Measurements from ENCODE around the gene ADD3.
"Not testable (repeated sequence)": the region's sequence is repeated elsewhere in the genome, so short reads cannot be mapped to it uniquely, and the experiment has no call there.

ADD3 gene

DNA sequence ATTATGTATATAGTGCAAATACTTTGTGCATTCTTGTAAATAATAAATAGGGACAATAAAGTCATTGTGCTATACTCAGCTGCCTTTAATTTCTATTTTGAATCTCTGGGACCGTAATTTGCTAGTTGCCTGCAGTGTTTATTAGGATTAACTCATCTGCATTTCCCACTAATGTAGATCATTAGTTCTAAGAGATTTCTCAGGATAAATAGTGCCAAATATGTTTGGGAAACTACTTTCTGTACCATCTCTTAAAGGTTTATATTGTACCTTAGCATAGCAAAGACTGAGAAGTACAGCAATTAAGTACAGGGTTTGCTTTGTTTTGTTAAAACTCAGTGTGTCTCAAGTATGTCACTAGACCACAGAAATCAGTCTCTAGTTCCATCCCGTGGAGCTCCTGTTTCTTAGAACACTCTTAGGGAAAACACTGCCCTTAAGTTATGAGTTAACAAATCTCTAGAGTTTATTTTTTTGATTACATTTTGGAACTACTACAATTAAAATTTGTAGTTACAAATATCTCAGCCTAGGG is 26.0 kb downstream of the ADD3 start:
- DNase-seq (ENCODE audit: low spot score) = no peak

DNA sequence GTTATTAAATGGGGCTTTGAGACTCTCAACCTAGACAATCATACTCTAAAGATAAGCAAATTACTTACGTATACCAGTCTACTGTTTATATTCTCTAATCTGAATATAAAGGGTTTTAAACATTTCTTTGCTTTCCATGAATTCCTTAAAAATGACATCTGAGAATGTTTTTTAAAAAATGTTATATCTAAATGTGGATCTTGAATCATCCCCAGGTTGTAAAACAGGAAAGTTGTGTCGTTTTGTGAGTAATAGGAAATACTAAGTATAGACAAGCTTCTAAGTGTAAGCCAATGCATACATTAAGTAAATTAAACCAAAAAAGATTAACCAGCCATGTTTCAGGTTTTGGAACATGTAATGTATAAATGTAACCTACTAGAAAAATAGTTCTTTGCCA is 26.8 kb downstream of the ADD3 start:
- DNase-seq (ENCODE audit: low spot score) = no peak

DNA sequence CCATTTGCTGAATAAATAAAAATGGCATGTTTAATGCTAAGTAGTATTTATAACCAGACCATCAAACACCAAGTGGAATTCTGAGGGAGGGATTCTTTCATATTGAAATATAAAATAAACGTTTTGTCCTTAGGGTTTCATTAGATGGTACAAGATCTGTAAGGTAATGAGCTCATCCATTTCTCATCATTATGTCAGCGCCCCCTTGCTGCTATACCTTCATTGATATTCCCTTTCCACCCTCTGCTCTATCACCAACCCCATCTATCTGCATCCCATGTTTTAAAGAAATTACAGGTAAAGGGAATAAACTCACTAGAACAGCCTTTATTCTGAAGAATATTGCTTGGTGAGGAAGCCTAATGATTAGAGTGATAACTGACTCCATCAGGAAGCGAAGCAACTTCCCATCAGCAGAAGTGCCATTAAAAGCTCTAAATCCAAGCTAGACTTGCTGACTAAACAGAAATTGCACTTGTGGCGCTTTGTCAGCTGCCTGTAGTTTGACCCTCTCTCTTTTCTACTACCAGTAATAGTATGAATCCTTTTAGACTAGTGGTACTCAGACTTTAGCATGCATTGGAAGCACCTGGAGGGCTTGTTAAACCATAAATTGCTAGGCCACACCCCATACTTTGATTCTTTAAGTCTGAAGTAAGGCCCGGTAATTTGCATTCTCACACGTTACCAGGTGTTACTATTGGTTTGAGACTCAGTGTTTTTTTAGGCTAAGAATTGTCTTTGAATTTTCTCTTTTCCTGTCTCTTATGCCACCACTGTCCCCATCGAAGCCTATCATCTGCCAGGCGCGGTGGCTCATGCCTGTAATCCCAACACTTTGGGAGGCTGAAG is 27.5 kb downstream of the ADD3 start:
- DNase-seq (ENCODE audit: low spot score) = no peak

DNA sequence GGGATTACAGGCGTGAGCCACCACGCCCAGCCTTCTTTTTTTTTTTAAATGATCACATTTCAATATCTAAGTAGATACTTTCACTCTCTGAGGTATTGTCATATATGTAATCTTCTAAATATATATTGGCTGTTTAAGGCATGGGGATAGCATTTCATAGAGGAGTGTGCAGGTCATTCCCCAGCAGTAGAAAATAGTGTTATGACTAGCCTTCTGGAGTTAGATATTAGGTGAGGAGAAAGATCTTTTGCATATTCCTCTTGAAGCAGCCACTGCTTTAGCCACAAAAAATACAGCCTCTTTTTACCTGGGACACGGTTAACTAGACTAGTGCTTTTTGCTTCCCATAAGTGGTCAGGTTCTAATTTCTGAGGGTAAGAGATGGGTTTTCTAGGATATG is 28.9 kb downstream of the ADD3 start:
- DNase-seq (ENCODE audit: low spot score) = no peak

DNA sequence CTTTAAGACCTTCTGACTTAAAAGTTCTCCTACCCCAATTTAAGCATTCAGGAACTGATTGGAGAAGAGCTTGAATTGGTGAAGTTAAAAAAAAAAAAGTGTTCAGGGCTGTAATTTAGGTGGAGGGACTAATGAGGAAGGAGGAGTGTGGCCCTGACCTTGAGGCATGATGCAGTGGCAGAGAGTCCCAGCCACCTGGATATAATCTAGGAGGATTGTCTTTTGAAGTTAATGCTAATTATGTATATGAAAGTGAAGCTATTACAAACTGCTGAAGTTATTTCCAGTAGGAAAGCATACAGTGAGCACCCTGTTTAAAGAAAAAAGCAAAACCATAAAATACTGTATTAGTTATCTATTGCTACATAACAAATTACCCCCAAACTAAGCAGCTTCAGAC is 31.5 kb downstream of the ADD3 start:
- no peak for DNase-seq (ENCODE audit: low spot score)

DNA sequence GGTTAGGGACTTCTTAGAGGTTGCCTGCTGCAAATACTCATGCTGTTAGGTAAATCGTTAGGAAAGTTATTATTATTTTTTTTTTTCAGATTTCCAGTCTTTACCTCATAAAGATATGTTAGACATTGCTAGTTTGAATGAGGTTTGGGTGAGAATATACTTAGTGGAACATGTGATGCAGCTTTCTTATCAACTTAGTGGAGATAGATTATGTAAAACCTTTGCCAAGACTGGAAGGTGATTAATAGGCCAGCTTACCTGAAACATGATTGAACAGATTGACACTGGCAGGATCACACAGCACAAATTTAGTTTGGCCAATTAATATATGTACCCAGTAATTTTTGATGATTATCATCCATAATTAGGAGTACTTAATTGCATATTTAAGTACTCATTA is 32.3 kb downstream of the ADD3 start:
- DNase-seq (ENCODE audit: low spot score) = no peak

DNA sequence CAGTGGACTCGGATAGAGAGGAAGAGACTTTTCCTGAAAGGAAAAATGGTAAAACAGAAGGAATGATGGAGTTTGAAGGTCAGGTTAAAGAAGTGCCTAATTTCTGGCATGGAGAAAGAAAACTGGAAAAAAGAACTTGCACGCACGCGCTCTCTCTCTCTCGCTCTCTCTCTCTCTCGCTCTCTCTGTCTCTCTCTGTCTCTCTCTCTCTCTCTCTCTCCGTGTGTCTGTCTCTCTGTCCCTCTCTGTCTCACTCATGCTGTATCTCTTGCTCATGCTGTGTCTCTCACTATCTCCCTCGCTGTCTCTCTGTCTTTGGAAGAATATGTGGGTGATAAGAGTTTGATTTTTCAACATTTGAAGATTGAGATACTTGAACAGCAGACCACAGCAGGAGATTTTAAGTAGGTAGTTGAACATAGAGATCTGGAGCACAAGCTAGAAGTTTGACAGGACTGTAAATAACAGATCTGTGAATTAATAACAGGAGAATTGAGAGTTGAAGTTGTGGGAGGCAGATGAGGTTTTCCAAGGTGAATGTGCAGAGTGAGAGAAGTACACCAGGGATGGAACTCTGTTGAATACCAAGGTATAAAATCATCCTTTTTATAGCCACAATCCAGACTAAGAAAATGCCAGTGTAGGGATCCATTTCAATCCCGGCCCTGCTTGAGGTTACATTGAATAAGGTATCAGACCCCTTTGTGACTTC is 33.1 kb downstream of the ADD3 start:
- DNase-seq (ENCODE audit: low spot score) = no peak

DNA sequence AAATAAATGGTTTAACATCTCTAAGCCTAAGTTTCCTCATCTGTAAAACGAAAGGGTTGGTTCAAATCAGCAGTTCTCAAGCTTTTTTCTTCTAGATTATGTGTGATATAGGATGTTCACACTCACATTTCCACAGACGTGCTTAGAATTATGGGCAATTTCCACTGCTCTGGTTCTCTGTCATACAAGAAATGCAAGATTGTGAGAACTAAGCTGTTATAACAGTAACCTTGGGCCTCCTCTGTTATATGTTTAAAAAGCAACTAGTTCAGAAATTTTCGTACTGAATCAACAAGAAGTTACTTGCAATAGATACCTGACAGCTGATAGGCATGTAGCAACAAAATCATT is 33.7 kb downstream of the ADD3 start:
- DNase-seq (ENCODE audit: low spot score) = no peak

DNA sequence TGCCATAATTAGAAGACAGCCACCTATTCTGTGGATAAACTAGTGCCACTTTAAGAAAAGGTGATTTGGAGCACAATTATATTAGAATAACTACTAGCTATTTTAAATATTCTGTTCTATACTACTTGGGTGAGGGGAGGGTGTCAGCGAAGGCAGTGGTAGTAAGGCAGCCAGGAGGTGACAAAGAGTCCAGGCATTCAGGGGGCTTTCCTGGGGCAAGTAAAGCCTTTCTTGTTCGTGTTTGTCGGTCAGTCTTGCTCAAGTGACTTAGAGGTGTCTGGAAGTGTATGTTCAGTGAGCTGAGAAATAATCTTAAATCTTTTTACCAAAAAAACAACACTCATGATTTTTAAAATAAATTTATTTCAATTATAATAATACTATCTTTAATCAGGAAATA is 34.4 kb downstream of the ADD3 start:
- DNase-seq (ENCODE audit: low spot score) = no peak

DNA sequence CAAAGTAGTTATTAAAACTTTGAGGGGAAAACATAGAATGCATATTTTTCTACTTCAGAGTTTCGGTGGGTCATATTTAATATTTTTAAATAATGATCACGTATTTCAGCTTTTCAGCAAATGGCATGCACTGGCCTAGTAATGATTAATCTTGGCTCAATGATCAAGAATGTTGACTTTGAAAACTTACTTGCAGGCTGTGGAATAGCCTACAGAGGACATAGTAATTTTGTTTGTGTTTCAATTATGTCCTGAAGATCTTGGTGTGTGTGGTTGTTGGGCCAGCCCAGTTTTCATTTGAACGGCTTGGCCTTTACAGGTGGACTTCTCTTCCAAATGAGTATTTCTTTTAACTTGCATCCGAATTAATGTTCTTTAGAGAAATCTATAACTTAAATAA is 35.1 kb downstream of the ADD3 start:
- no peak for DNase-seq (ENCODE audit: low spot score)

DNA sequence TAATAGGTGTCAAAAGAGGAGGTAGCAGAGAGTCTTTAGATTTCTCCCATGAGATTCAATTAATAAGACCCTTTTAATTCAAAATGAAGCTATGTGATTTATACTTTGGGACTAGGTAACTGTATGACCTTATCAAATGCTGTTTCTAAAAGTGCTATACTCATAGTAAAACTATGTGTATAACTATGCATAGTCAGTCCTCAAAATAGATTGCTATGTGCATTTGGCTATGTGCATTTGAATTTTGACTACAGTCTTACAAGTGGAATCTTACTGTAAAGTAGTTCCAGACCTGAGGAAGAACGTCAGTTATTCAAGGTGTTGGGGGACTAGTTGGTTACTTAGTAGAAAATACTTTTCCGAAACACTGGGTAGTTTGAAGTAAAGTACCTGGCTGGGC is 36.9 kb downstream of the ADD3 start:
- DNase-seq (ENCODE audit: low spot score) = no peak

DNA sequence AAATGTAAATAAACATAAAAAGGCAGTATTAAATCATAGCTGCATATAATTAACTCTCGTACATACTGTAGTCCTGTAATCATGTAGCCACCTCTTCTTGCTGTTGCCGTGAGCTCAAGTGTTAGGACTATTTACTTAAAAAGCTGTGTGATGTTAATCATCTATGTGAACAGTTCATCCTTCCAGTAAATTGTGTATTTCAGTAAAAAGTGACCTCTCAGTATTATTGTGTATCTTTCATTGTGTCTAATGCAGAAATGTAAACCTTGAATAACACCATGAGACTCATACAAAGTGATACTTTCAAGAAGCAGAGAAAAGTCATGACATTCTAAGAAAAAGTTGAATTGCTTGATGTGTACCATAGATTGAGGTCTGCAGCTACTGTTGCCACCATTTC is 38.0 kb downstream of the ADD3 start:
- no peak for DNase-seq (ENCODE audit: low spot score)

DNA sequence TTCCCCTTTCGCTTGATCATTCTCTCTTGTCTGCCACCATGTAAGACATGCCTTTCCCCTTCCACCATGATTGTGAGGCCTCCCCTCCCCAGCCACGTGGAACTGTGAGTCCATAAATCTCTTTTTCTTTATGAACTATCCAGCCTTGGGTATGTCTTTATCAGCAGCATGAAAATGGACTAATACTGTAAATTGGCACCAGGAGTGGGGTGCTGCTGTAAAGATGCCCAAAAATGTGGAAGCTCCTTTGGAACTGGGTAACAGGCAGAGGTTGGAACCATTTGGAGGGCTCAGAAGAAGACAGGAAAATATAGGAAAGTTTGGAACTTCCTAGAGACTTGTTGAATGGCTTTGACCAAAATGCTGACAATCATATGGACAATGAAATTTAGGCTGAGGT is 40.4 kb downstream of the ADD3 start:
- DNase-seq (ENCODE audit: low spot score) = not testable (repeated sequence)

DNA sequence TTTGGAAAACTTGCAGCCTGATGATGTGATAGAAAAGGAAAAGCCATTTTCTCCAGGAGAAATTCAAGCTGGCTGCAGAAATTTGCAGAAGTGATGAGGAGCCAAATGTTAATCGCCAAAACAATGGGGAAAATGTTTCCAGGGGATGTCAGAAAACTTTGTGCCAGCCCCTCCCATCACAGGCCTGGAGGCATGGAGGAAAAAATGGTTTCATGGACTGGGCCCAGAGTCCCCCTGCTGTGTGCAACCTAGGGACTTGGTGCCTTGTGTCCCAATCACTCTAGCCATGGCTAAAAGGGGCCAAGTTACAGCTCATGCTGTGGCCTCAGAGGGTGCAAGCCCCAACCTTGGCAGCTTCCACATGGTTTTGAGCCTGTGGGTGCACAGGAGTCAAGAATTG is 41.0 kb downstream of the ADD3 start:
- DNase-seq (ENCODE audit: low spot score) = no peak

DNA sequence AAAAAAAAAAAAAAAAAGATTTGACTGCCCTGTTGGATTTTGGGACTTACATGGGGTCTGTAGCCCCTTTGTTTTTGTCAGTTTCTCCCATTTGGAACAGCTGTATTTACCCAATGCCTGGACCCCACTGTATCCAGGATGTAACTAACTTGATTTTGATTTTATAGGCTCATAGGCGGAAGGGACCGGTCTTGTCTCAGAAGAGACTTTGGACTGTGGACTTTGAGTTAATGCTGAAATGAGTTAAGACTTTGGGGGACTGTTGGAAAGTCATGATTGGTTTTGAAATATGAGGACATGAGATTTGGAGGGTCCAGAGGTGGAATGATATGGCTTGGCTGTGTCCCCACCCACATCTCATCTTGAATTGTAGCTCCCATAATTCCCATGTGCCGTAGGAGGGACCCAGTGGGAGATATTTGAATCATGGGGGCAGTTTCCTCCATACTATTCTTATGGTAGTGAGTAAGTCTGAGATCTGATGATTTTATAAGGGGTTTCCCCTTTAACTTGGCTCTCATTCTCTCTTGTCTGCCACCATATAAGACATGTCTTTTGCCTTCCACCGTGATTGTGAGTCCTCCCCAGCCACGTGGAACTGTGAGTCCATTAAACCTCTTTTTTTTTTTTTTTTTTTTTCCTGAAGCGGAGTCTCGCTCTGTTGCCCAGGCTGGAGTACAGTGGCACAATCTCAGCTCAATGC is 42.3 kb downstream of the ADD3 start:
- not testable (repeated sequence) for DNase-seq (ENCODE audit: low spot score)

DNA sequence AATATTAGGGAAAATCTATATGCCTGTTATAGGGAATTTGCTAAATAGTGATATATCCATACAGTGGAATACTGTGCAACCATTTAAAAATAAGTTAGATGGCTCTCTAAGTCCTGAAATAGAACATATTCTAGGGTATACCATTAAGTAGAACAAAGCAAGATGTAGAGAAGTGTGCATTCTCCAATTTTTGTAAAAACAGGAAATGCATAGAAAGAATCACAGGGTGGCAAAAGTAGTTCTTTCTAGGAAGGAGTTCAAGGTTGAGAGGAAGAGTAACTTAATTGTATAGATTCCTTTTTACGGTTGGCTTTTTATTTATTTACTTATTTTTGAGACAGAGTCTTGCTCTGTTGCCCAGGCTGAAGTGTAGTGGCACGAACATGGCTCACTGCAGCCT is 43.7 kb downstream of the ADD3 start:
- DNase-seq (ENCODE audit: low spot score) = no peak

DNA sequence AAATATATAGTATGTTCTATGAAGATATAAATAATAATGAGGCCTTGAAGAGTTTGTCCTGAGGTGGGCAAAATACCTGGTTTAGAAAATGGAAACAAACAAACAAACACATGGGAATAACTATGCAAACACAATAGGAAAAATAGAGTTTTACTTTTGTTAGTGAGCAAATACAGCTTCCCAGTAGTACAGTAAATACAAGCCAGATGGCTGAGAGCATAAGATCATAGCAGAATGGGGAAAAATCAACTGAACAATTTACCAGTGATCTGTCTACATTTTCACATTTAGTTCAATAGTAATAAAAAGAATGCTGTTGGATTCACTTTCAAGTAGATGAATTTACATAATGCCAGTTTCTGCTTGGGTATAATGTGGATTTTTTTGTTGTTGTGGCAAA is 45.1 kb downstream of the ADD3 start:
- no peak for DNase-seq (ENCODE audit: low spot score)

DNA sequence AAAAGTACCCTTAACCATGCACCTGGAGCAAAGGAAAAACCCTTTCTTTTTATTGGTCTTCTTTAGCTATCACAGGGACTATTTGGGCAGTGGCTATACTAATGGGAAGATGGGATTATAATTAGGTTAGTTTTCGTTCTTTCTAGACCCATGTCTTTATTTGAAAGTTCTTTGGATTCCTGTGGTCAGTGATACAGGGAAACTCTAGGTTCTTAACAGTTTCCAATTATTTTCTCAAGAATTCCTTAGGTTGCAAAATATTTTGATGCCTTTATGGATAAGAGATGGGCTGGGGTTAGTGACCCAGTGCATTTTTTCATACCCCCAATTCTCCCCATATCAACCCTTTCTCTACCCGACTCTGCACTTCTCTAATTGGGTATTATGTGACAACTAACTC is 49.0 kb downstream of the ADD3 start:
- no peak for DNase-seq (ENCODE audit: low spot score)

DNA sequence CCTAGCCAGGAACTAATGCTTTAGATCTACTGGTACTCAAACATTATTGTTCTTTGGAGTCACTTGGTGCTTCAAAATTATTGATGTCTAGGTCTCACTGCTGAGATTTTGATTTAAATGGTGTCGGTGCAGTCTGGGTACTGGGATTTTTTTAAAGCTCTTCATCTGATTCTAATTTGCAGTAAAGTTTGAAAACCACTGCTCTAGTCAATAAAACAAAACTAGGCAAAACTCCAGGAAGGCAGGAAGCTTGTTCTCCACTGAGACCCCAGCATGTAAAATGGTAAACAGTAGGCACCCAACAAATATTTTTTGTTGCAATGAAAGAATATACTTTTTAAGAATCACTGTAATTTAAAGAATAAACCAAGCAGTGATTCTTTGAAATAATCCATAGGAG is 49.7 kb downstream of the ADD3 start:
- DNase-seq (ENCODE audit: low spot score) = no peak

DNA sequence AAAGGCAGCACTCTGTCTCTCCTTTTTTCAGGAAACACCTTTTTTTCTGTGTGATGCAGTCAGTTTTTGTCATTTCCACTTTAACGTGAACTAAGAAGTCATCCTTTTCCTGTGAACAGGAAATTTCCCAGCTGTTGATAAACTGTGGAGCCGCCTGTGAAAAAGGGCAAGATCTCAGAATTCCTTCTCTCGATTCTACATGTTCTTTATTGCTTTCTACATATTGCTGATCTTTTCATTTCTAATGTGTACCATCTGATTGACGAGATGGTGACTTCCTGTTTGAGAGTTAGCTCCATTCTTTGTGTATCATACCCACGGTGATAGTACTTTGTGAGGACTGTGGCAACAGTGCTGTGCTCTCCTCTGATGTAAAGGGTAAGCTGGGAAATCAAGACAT is 50.4 kb downstream of the ADD3 start:
- DNase-seq (ENCODE audit: low spot score) = no peak

DNA sequence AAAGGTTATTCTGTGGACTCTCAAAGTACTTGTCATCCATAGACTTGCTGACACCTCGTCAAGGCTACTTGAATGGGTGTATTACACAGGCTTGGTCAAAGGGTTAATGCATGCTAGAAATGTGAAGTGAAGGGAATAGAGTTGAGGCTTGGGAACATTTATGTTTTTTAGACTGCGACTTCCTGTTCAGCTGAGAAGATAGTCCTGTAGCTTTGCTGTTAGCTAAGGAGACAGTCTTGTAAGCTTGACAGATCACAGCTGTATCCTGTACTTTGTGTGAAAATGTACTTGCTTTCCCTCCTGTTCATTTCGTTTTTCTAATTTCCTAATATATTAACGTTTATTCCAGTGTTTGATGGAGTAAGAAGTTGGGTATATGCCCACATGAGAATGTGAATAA is 52.1 kb downstream of the ADD3 start:
- DNase-seq (ENCODE audit: low spot score) = no peak

DNA sequence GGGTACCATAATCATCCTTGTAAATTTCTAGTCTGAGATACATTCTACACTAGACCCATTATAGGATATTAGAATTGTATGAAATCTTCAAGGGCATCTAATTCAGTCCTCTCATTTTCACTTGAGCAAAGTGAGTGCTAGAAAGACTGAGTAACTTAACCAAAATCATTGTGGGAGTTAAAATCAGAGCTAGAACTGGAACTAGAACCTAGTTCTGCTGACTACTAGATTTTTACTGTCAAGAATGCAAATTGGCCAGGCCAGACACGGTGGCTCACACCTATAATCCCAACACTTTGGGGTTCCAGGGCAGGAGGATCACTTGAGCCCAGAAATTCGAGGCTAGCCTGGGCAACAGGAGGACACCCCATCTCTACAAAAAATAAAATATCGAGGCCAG is 53.9 kb downstream of the ADD3 start:
- DNase-seq (ENCODE audit: low spot score) = no peak

DNA sequence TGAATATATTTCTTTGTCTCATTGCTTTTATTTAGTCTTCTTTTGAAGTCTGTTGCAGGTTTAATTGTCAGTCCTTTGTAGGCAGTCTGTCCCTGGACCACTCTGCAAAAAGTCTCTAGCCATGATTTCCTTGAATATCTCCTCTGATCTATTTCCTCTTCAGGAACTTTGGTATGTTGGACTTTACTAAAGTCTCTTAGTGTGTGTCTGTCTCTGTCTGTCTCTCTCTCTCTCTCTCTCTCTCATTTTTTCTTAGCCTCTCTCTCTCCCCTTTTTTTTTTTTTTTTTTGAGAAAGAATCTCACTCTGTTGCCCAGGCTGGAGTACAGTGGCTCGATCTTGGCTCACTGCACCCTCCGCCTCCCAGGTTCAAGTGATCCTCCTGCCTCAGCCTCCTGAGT is 57.5 kb downstream of the ADD3 start:
- DNase-seq (ENCODE audit: low spot score) = no peak

All from putamen (tissue), 1 donor.